Activated CD4-positive, CD25-positive, alpha-beta regulatory T cell treated with anti-CD3 and anti-CD28 coated beads, Interleukin-2, amount 50 U/mL, for 24 hours (primary cell): ENCODE measurements around the gene CALHM2.
"Not testable (repeated sequence)": the region's sequence is repeated elsewhere in the genome, so short reads cannot be mapped to it uniquely, and the experiment has no call there.

Experiments used
- ATAC-seq, 2 donors: fragments of 150-1000 bp; cut with Tn5 transposase; one replicate each; pipeline ENCODE4 v1.10.0; 2021; ENCODE audit warnings: mild to moderate bottlenecking in 1 of 2, moderate library complexity in 1 of 2

The CALHM2 gene

DNA sequence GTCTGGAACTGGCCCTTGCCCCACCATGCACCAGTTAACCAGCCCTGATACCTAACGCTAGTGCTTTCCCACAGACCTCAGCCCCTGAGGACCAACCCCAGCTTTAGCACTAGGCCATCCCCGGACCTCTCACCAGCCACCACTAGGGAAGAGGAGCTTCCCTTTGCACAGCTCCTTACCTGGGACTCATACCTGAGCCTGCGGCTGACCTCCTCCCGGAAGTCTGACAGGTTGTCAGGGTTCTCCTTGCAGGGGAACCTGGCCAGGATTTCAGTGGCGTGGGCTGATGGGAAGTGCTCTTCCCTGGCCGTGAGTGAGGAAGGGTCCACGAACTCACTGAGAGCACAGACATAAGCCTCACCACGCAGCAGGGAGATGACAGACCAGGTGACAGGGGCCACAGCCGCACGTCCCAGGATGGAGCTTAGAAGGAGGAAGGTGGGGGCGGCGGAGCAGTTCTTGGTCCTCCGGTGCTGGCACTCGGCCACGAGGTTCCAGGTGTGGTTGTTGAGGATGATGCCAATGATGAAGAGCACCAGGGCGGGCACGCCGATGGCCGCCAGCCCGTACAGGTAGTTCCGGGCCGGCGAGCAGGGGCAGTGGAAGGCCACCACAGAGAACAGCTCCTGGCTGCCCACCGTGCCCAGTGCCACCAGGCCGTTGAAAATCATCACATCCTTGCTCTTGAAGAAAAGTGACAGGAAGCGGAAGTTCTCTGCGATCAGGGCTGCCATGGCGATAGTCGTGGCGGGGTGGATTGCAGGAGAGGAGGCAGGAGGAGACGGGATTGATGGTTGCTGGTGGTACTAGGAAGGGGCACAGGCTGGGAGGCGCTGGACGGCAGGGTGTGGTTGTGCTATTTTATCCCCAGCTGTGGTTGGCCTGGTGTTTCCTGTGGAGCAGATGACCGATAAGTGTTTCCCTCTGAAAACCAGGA is 2.7 kb downstream of the CALHM2 start:
- no peak for ATAC-seq

DNA sequence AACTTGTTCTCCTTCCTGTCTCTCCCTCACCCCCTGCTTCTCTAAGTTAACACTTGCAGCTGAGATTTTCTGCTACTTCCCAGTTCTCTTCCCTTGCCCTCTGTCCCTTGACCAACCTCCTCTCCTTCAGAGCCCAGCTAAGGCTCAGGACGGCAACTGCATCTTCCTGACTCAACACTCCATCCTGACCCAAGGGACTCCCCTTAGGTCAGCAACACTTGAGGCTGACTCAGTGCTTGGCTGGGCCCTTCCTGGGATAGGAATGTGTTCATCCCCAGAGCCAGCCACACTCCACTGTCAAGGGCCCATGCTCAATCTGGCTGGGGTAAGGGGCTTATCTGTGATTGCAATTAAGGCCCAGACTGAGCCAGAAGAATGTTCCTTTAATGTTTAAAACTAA is 3.4 kb downstream of the CALHM2 start:
- no peak for ATAC-seq

DNA sequence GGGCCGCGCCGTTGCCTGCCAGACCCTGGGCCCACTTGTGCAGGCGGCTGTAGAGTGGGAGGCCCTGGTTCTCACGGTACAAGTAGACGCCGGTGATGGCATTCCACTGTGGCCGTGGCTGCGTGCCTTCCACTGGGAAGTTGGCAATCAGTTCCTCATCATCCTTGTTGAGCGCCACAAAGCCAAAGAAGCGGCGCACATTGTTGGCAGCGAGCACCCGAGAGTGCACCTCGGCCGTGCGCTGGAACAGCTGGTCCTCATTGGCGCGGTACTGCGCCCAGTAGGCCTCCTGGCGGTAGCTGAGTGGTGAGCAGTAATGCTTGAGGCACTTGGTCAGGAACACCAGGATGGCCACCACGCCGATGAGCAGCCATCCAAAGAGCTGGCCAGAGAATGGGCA is 5.0 kb downstream of the CALHM2 start:
- no peak for ATAC-seq

DNA sequence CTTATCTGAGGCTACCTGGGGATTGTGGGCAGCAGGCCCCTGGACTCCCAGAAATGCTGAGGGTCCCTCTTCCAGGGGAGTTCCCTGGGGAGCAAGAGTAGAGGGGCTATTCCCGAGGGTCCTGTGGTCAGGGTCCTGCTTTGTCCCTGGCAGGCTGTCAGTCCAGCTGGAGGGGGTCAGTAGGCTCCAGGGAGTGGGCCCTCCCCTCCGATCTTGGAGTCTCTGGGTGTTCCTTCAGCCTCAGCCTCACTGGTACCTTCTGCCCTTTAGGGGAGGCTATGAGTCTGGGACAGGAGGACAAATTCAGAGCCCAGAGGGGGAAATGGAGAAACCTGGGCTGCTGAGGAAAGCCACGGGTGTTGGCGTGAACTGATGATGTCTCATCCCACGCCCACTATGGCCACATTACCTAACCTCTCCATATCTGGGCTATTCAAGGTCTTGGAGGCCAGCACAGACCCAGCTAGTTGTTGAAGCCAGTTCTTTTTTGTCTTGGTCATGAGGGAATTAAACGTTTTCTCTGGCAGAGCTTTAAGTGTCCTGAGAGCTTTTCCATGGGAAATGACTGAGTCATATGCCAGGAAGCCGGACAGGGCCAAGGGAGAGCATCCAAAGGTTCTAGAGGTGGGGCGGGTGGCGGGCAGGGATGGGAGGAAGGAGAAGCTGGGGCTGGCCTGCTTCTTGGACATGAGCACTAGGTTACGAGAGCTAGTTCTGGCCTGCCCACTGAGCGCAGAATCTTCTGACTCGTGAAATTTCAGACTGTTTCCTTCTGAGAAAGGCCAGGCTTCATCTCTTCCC is 6.2 kb downstream of the CALHM2 start:
- no peak for ATAC-seq

DNA sequence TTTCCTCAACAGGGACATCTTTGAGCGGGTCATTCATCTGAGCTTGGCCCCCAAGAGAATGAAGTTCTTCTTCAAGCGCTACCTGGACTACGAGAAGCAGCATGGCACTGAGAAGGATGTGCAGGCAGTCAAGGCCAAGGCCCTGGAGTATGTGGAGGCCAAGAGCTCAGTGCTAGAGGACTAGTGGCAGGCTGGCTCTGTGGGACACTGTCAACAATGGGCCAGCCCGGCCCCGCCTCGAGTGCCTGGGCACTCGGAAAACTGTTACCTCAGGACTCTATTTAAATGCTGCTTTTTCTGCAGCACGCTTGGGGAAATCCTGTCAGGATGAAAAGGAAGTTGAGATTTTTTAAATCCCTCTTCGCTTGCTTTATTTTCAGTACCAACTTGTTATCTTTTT is 6.8 kb downstream of the CALHM2 start:
- ATAC-seq: no peak

DNA sequence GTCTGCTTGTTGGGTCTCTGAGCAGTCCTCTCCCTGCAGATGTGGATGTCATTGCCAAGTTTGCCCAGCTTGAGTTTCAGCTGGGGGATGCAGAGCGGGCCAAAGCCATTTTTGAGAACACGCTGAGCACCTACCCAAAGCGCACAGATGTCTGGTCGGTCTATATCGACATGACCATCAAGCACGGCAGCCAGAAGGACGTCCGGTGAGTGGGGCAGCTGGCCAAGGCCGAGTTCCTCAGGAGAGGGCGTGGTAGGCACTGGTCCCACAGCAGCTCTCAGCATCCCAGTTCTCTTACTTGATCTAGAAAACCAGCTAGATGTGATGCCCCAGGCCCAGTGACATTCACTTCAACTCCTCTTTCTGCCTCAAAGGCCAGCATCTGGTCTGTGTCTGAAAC is 7.7 kb downstream of the CALHM2 start:
- ATAC-seq: no peak

DNA sequence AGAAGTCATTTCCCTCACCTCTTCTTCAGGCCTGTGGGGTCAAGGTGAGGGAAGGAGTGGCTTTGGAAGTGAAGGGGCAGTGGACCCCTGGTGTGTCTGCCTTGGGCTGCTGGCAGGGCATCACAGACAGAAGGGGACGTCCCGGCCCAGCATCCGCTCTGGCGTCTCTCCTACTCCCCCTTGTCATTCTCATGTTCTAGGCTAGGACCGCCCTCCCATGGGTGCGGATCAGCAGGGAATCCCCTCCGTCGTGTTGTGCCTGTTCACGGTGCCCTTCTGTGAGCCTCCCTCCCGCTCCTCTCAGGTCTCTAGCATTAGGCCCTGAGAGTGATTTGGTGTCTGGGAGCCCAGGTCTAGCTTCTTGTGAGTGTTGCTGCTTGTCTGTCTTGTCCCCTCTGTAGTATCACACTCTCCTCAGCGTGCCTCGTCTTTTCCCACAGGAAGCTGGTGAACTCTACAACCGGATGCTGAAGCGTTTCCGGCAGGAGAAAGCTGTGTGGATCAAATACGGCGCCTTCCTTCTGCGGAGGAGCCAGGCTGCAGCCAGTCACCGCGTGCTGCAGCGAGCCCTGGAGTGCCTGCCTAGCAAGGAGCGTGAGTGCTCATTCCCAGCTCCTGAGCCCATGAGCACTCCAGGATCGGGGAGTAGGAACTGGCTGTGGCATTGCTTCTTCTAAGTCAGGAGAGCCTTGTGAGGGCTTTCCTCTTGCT is 8.5 kb downstream of the CALHM2 start:
- no peak for ATAC-seq

DNA sequence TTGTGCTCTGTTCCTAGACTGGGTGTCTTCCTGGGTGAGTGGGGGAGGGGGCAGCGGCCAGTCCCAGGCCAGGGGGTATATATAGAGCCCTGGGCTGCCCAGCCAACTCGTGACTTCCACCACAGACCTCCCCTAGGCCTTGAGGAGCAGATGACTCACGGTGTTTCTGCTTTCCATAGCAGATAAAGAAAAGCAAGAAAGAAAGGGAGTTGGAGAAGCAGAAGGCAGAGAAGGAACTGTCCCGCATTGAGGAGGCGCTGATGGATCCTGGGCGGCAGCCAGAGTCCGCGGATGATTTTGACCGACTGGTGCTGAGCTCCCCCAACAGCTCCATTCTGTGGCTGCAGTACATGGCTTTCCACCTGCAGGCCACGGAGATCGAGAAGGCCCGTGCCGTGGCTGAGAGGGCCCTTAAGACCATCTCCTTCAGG is 10.1 kb downstream of the CALHM2 start:
- no peak for ATAC-seq

DNA sequence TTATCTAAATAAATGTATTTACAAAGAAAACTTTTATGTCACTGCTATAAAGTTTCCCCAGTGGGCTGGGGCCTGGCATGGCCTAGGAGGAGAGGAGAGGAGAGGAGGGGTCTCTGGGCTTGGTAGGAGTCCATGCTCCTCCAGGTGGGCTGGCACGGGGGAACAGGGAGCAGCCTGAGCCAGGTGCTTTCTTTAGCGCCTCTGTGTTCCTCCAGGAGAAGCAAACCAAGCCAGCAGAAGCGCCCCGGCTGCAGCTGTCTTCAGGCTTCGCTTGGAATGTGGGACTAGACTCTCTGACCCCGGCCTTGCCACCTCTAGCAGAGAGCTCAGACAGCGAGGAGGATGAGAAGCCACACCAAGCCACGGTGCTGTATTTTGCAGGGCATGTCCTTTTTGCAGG is 10.6 kb downstream of the CALHM2 start:
- ATAC-seq: no peak

DNA sequence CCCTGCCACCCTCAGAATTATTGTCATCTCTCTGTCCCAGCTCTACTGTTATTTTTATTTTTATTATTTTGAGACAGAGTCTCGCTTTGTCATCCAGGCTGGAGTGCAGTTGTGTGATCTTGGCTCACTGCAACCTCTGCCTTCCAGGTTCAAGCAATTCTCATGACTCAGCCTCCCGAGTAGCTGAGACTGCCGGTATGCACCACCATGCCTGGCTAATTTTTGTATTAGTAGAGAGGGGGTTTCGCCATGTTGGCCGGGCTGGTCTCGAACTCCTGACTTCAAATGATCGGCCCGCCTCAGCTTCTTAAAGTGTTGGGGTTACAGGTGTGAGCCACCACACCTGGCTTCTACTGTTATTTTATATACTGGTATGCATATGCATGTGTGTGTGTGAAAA is 11.0 kb downstream of the CALHM2 start:
- ATAC-seq: no peak

DNA sequence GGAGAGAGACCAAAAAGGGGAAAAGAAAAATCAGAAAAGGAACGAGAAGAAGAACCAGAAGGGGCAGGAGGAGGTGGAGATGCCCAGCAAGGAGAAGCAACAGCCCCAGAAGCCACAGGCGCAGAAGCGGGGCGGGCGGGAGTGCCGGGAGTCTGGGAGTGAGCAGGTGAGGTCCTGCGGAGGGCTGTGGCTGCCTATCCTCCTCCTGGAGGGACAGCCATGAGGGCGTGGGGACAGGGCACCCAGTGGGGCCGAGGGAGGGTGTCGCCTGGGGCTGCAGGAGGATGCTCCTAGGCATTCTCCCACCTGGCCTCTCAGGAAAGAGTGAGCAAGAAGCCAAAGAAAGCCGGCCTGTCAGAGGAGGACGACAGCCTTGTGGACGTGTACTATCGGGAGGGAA is 11.8 kb downstream of the CALHM2 start:
- ATAC-seq: no peak

DNA sequence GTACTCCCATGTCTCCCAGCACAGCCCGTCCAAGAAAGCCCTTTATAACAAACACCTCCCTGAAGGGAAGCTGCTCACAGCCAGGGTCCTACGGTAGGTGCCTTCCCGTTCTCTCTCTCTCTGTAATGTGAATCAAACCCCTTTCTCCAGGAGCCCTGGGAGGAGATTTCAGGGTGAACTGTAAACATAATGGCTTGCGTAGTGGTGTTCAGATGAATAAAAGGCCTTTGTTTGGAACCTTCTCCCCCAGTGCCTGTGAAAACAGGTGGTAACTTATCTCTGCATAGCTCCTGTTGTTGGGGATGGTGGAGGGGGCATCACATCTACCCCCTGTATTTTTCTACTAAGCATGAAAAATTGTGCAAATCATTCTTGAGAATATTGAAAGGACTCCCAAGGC is 12.4 kb downstream of the CALHM2 start:
- ATAC-seq: no peak

DNA sequence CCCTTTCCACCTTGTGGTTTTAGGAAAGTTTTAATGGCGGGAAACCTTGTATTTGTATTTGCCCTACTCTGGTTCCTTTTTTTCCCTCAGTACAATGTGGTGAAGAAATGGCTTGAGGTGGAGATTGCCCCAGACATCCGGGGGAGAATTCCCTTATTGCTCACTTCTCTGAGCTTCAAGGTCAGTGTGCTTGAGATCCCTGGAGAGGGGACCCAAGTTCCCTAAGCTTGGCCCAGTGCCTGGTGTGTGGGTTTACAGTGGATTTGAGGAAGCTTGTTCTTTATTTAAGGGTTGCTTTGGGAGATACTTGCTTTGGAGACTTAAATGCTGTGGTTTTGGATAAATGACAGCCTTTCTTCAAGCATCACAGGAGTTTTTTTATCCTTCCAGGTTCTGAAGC is 18.3 kb downstream of the CALHM2 start:
- ATAC-seq: no peak

DNA sequence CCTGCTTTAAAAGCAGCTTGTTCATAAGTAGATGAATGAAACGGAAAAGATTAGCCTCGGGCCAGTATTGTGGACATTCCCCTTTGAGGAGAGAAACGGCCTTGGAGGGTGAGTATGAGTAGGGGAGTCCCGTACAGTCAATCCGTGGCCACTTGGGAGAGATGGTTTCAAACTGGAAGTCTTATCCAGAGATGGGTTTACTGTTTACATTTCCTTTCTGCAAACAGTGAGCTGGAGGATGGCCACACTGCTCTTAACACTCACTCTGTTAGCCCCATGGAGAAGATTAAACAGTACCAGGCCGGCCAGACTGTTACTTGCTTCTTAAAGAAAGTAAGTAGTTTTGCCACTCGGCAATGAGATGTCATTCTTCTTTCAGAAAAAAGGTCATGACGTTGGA is 20.3 kb downstream of the CALHM2 start:
- no peak for ATAC-seq

DNA sequence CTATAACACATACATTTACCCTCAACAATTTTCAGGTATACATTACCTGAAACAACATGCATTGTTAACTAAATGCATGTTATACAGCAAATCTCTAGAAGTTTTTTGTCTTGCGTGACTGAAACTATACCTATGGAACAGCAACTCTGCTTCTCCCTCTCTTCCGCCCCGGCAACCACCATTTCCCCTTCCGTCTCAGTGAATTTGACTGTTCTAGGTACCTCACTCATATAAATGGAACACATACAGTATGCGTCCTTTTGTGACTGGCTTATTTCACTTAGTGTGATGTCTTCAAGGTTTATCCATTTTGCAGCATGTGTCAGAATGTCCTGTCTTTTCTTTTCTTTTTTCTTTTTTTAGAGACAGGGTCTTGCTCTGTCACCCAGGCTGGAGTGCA is 22.5 kb downstream of the CALHM2 start:
- no peak for ATAC-seq

DNA sequence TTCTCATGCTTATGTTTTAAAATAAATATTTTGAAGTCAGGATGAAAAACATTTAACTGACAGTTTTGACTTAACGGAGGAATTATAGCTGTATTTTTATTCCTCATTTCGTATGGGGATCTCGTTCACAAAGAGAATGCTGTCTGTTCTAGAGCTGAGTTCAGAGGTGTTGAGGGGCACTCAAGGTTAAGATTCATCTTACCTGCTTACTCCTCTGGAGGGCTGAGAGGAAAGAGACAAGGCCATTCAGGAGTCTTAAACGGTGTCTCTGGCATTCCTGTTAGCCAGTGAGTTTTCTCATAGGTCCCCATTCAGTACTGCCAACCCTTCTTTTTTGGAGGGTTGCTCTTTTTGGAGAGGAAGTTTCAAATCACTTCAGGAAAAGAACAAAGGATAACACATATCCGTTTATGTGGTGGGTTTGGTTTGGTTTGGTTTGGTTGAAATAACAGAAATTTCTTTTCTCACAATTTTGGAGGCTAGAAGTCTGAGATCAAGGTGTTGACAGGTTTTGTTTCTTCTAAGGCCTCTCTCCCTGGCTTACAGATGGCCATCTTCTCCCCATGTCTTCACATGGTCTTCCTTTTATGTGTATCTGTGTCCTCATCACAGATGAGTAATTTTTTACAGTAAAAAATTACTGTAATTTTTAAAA is 23.1 kb downstream of the CALHM2 start:
- ATAC-seq: no peak

DNA sequence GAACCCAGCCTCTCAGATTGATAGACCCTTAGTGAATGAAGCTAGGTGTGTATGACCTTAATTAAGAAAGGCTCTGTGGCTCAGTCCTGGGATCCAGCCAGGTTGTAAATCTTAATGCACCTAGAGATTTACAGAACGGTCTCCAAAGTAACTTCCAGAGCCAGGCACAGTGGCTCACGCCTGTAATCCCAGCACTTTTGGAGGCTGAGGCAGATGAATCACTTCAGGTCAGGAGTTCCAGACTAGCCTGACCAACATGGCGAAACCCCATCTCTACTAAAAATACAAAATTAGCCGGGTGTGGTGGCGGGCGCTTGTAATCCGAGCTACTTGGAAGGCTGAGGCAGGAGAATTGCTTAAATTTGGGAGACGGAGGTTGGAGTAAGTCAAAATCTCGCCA is 24.3 kb downstream of the CALHM2 start:
- no peak for ATAC-seq

DNA sequence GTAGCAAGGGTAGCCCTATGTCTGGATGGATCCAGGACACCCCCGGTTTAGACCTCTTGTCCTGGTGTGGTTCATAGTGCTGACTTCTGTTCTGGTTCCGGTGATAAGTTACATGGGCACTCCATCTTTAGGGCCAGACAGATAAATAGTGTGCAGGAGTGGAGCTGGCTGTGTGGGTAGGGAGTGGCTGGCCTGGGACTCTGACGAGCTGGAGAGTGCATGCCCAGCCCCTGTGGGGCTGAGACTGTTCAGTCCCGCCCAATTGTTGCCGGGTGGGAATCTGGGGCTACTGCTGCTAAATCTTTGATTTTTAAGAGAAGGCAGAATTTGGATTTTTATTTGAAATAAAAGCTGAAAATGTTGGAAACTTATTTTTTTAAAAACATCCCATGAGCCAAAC is 28.4 kb downstream of the CALHM2 start:
- no peak for ATAC-seq

DNA sequence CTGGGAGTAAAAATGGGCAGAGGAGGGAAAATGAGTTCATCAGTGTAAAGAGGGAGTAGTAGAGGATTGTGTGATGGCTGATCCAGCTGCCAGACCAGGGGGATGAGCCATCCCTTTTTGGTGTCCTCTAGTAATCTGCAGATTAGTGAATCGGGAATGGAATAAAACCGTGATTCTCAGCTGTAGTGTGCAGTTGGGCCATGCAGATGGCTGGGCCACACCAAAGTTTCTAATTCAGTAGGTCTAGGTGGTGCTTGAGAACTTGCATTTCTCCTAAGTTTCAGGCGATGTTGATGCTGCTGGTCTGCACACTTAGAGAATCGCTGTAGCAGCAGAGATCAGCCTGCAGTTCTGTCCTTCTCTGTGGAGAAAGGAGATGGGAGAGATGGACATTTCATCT is 33.1 kb downstream of the CALHM2 start:
- no peak for ATAC-seq

DNA sequence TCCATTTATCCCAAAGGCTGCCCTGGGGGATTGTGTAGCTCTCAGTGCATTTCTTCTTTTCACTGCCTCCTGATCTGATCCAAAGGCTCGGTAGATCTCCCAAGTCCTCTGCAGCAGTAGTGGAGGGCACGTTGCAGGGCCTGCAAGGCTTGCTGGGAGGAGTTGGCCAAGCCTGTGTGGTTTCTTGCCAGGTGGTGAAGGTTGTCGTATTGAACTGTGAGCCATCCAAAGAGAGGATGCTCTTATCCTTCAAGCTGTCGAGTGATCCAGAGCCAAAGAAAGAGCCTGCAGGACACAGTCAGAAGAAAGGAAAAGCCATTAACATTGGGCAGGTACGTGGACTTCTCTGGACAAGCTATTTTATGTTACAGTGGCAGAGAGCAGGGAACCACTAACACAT is 34.6 kb downstream of the CALHM2 start:
- no peak for ATAC-seq

DNA sequence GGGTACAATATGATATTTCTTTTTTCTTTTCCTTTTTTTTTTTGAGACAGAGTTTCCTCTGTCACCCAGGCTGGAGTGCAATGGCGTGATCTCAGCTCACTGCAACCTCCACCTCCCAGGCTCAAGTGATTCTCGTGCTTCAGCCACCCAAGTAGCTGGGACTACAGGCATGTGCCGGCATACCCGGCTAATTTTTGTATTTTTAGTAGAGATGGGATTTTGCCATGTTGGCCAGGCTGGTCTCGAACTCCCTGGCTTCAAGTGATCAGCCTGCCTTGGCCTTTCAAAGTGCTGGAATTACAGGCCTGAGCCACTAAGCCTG is 35.1 kb downstream of the CALHM2 start:
- not testable (repeated sequence) for ATAC-seq

DNA sequence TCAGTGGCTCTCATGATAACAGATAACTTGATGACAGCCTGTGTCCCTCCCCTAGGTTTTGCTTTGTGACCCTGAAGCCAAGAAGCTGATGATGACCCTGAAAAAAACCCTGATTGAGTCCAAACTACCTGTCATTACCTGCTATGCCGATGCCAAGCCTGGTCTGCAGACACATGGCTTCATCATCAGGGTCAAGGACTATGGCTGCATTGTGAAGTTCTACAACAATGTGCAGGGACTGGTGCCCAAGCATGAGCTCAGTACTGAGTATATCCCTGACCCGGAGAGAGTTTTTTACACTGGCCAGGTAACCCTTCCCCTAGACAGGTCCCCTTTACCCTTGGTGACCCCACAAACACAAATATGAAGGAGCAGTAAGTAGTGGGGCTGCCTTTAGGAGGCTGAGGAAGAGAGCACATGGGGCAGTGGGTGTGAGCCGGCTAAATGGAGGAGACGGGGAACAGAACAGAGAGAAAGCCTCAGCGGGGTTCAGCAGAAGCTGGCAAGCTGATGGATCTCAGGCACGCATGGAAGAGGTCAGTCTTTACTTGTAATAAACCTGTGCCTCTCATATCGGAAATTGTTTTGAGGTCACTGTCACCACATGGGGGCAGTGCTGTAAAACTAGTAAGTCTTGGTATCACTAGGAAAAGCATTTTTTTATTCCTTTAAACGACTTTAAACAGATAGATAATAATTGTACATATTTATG is 35.6 kb downstream of the CALHM2 start:
- ATAC-seq: no peak
